NT2/D1 (cell line): ENCODE results near the gene UBE2G1.

Experiments
- SUZ12 ChIP-seq: IDR thresholded peaks from 2 replicates; pipeline ENCODE4 v1.6.1; 2011; ENCODE audit not compliant: insufficient read length, insufficient read depth; ENCODE audit errors: extremely low read depth
- YY1 ChIP-seq: IDR thresholded peaks from 2 replicates; pipeline ENCODE4 v1.6.1; 2011; ENCODE audit not compliant: insufficient read length, insufficient read depth
- ZNF274 ChIP-seq: IDR thresholded peaks from 2 replicates; pipeline ENCODE4 v1.6.1; 2011; ENCODE audit warnings: mild to moderate bottlenecking, low read depth, low read length

DNA sequence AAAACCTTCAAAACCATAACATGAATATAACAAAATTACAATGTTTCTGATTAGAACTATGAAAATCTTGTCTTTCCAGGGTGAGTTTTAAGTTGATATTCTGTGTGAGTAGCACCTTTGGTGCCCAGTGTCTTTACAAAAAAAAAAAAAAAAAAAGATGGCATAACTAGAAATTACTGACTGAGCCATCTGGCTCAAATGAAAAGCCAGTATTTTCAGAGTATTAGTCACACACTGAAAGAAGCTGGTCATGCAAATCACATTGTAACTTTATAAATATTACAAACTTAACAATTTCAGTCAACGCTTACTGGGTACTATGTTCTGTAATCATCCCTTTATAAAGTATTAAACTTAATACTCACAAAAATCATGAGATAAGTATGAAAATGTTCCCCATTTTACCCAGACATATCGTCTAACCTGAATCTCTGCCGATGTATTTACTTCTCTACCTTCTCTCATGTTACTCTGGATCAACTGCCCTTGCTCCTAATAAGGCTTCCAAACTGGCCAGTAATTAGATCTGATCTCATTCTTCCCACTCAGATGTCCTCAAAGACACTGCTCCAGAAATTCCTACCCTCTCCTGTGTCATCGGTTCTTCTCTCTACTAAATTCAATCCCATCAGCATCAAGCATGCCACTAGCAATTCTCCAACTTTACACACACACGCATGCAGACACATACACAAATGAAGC lies 25.4 kb downstream of the UBE2G1 start:
- TF ChIP-seq YY1 (no peak), SUZ12 (no peak), ZNF274 (no peak)
